Measurements from ENCODE around the gene TMPRSS15.

The TMPRSS15 gene

GRCh38 chr21:18244671-18245463 is 158.7 kb downstream of the TMPRSS15 start, which contains the start of gene CHODL:
CHODL (plus strand) TSS chr21:18244833; CDS start chr21:18245224, 391 bp downstream.
- ChIA-PET POLR2A (no interaction called here), CTCF (no interaction called here)
- Histone ChIP-seq H3K4me3 (ENCODE audit: low read depth, low read length) (peak within 1 kb of the TSS; percentile 44), H3K27ac (ENCODE audit: extremely low read depth, low read depth, low read length) (peak within 1 kb of the TSS; percentile 34; the same call in 1 of the 2 replicates), H3K9me3 (ENCODE audit: control insufficient read depth, insufficient read depth, low read depth, low read length) (no peaks in the 10 kb centered on the region), H3K36me3 (ENCODE audit: control insufficient read depth in 2 of 2, insufficient read depth in 1 of 2, low read length in 2 of 2) (no peaks in the 10 kb centered on the region), H3K4me1 (ENCODE audit: control insufficient read depth, insufficient read depth, low read length) (no peaks in the 10 kb centered on the region)
- no peak for TF ChIP-seq ZNF837 (tag by site-specific recombination; IDR thresholded peaks at IDR 0.05)
- no peak for TF ChIP-seq ZNF843 (tag by site-specific recombination; IDR thresholded peaks at IDR 0.05)
- no peak for TF ChIP-seq ZNF184 (tag by site-specific recombination; IDR thresholded peaks at IDR 0.05)
- TF ChIP-seq ZNF621 (tag by site-specific recombination; IDR thresholded peaks at IDR 0.05), result no peak
- TF ChIP-seq ZNF560 (tag by site-specific recombination; IDR thresholded peaks at IDR 0.05; ENCODE audit: borderline replicate concordance), result no peak
- TF ChIP-seq KLF8 (tag by site-specific recombination; IDR thresholded peaks at IDR 0.05), result no peak
- no peak for TF ChIP-seq ZNF146 (tag by site-specific recombination; IDR thresholded peaks at IDR 0.05)
- no peak for TF ChIP-seq ZNF335 (tag by site-specific recombination; conservative IDR thresholded peaks at IDR 0.05)
- no peak for TF ChIP-seq ZNF19 (tag by site-specific recombination; IDR thresholded peaks at IDR 0.05; ENCODE audit: low read depth)
- no peak for TF ChIP-seq ZNF76 (tag by site-specific recombination; IDR thresholded peaks at IDR 0.05; ENCODE audit: borderline replicate concordance, low read depth)
- no peak for TF ChIP-seq WT1 (tag by site-specific recombination; IDR thresholded peaks at IDR 0.05)
- no peak for TF ChIP-seq ZFP37 (tag by site-specific recombination; IDR thresholded peaks at IDR 0.05)
- no peak for TF ChIP-seq ZNF776 (tag by site-specific recombination; IDR thresholded peaks at IDR 0.05; ENCODE audit: borderline replicate concordance)

GRCh38 chr21:18235545-18235944 is 168.0 kb downstream of the TMPRSS15 start:
- no peak overlapping the region for H3K27ac ChIP-seq (ENCODE audit: extremely low read depth, low read depth, low read length)
- H3K4me1 ChIP-seq (ENCODE audit: control insufficient read depth, insufficient read depth, low read length), result no peaks in the 10 kb centered on the region
- no peak for TF ChIP-seq ZNF302 (tag by site-specific recombination; IDR thresholded peaks at IDR 0.05; ENCODE audit: low read depth)
- no peak for TF ChIP-seq ZNF610 (tag by site-specific recombination; IDR thresholded peaks at IDR 0.05; ENCODE audit: borderline replicate concordance)
- no peak for TF ChIP-seq WT1 (tag by site-specific recombination; IDR thresholded peaks at IDR 0.05)
- TF ChIP-seq ZBTB49 (tag by site-specific recombination; IDR thresholded peaks at IDR 0.05; ENCODE audit: low read depth), result no peak
- TF ChIP-seq ZNF248 (tag by site-specific recombination; IDR thresholded peaks at IDR 0.05), result no peak
- TF ChIP-seq ZSCAN5A (tag by site-specific recombination; IDR thresholded peaks at IDR 0.05), result no peak
- no peak for TF ChIP-seq ZNF792 (tag by site-specific recombination; IDR thresholded peaks at IDR 0.05)
- TF ChIP-seq ZNF473 (tag by site-specific recombination; IDR thresholded peaks at IDR 0.05), result no peak
- no peak for TF ChIP-seq ZBTB1 (tag by site-specific recombination; IDR thresholded peaks at IDR 0.05)
- TF ChIP-seq ZNF23 (tag by site-specific recombination; IDR thresholded peaks at IDR 0.05; ENCODE audit: borderline replicate concordance), result no peak
- no peak for TF ChIP-seq ZBTB8A (tag by site-specific recombination; IDR thresholded peaks at IDR 0.05)
- no peak for TF ChIP-seq ZSCAN16 (tag by site-specific recombination; IDR thresholded peaks at IDR 0.05)
- no peak for TF ChIP-seq ZNF354C (tag by site-specific recombination; IDR thresholded peaks at IDR 0.05; ENCODE audit: borderline replicate concordance, low read depth)
- TF ChIP-seq YY1 (tag by site-specific recombination; IDR thresholded peaks at IDR 0.05), result no peak
- TF ChIP-seq ZFHX2 (tag by site-specific recombination; conservative IDR thresholded peaks at IDR 0.05), result no peak
- no peak for TF ChIP-seq ZBTB21 (tag by site-specific recombination; IDR thresholded peaks at IDR 0.05)
- TF ChIP-seq ZNF416 (tag by site-specific recombination; IDR thresholded peaks at IDR 0.05), result no peak
- ChIA-PET CTCF (interaction anchor here (1.6 kb wide), 1 partner anchor 9 kb away, joined by 3 read pairs; no protein-coding TSS in a partner anchor), POLR2A (no interaction called here)
- no peaks in the 10 kb centered on the region for H3K36me3 ChIP-seq (ENCODE audit: control insufficient read depth in 2 of 2, insufficient read depth in 1 of 2, low read length in 2 of 2)
- H3K9me3 ChIP-seq (ENCODE audit: control insufficient read depth, insufficient read depth, low read depth, low read length), result no peaks in the 10 kb centered on the region
- H3K4me3 ChIP-seq (ENCODE audit: low read depth, low read length), result no peak overlapping the region
